VCaP (cell line): ENCODE results near the gene FLT1.

ENCODE experiments used
- H3K27ac ChIP-seq: fragments of 450-650 bp; 2 replicates; pipeline ENCODE4 v1.5.1; 2017
- CTCF ChIP-seq: fragments of 450-650 bp; conservative IDR thresholded peaks from 2 replicates; pipeline ENCODE4 v1.5.1; 2017; ENCODE audit warnings: mild to moderate bottlenecking, moderate library complexity

The FLT1 gene

GRCh38 chr13:28424541-28424940, 70.4 kb downstream of the FLT1 start:
- no peak overlapping the region for H3K27ac ChIP-seq
- no peak for TF ChIP-seq CTCF

- H3K27ac ChIP-seq, result no peak overlapping the region
- TF ChIP-seq CTCF, result no peak
These were observed 71.9 kb downstream of the FLT1 start for GRCh38 chr13:28423010-28423409.

- no peak for TF ChIP-seq CTCF
These were observed 73.1 kb downstream of the FLT1 start for GRCh38 chr13:28421676-28422410.

GRCh38 chr13:28420704-28421103, 74.2 kb downstream of the FLT1 start:
- TF ChIP-seq CTCF, result no peak
- H3K27ac ChIP-seq, result no peak overlapping the region

More at GRCh38 chr13:28421676-28422410, 73.1 kb downstream of the FLT1 start:
- H3K27ac ChIP-seq, result no peak overlapping the region

GRCh38 chr13:28415994-28416421, 78.9 kb downstream of the FLT1 start:
- TF ChIP-seq CTCF, result no peak
- H3K27ac ChIP-seq, result no peak overlapping the region

GRCh38 chr13:28413999-28414398, 80.9 kb downstream of the FLT1 start:
- no peak overlapping the region for H3K27ac ChIP-seq
- no peak for TF ChIP-seq CTCF

GRCh38 chr13:28412981-28413380, 81.9 kb downstream of the FLT1 start:
- no peak overlapping the region for H3K27ac ChIP-seq
- TF ChIP-seq CTCF, result no peak
